Kidney (tissue), 14 donors: ENCODE data around the gene SCMH1. TPM values are rescaled to one million over a fixed set of nuclear protein-coding genes. Genes with fewer than 3 reads are reported as not detected.

ENCODE experiments used
- DNase-seq, 5 donors: peaks; one replicate each; pipeline ENCODE4 v3.0.0-alpha.2; 2013 to 2020
- FAIRE-seq: peaks from 2 replicates; lab custom pipeline; 2012; peaks lifted over from hg19 to GRCh38; lab: Jason Lieb, UNC
- H3K27ac ChIP-seq, 2 donors: one replicate each; pipeline ENCODE4 v1.7.0; 2013; ENCODE audit warnings: low read depth in 2 of 2, low read length in 2 of 2, inconsistent platforms in 1 of 2
- H3K27me3 ChIP-seq: one replicate; pipeline ENCODE4 v1.7.1; 2013; ENCODE audit warnings: low read length, inconsistent platforms; ENCODE audit not compliant: control insufficient read depth, insufficient read depth
- H3K36me3 ChIP-seq, 3 donors: one replicate each; pipeline versions ENCODE4 v1.7.0 to v1.7.1; 2013; ENCODE audit warnings: low read length in 3 of 3, control low read depth in 1 of 3, inconsistent platforms in 1 of 3; ENCODE audit not compliant: insufficient read depth in 3 of 3, control insufficient read depth in 2 of 3
- H3K4me1 ChIP-seq, 3 donors: one replicate each; pipeline versions ENCODE4 v1.7.0 to v1.7.1; 2013; ENCODE audit warnings: low read length in 3 of 3, inconsistent platforms in 1 of 3, low read depth in 1 of 3; ENCODE audit not compliant: control insufficient read depth in 2 of 3, insufficient read depth in 2 of 3
- H3K4me3 ChIP-seq, 3 donors: one replicate each; pipeline versions ENCODE4 v1.7.0 to v1.8.1; 2013; ENCODE audit warnings: low read length in 3 of 3, control low read depth in 1 of 3, inconsistent platforms in 1 of 3
- H3K9ac ChIP-seq, 3 donors: one replicate each; pipeline versions ENCODE4 v1.7.0 to v1.7.1; 2013; ENCODE audit warnings: low read length in 3 of 3, control low read depth in 1 of 3, inconsistent platforms in 1 of 3
- H3K9me3 ChIP-seq, 3 donors: one replicate each; pipeline versions ENCODE4 v1.7.0 to v1.7.1; 2013; ENCODE audit warnings: low read length in 3 of 3, control low read depth in 1 of 3, inconsistent platforms in 1 of 3; ENCODE audit not compliant: control insufficient read depth in 2 of 3, insufficient read depth in 1 of 3
- intact Hi-C: fragments of 100-400 bp; cut with DNase I; formaldehyde crosslinking; loops from one replicate; pipeline ENCODE4 v1.11.1; 2022
- polyA plus RNA-seq: library from polyadenylated mRNA; stranded (reverse); fragments of 350-450 nt; fragmentation: Illumina TruSeq; extraction: RNeasy Lipid Tissue Mini Kit (QIAGEN cat#74804); gene quantifications from one replicate; pipeline ENCODE4 v1.2.3, GENCODE V29; 2014; ENCODE audit warnings: low read depth, low replicate concordance; ENCODE audit not compliant: insufficient read depth
- total RNA-seq: library from RNA; stranded (reverse); fragmentation: NEBNext Ultra II Directional; extraction: Animal tissue kit (Norgen Biotek cat#: 25700); gene quantifications from one replicate; pipeline ENCODE4 v1.2.1, GENCODE V29; 2021
- TF ChIP-seq, protein P1 (sequence below): IDR thresholded peaks from 3 replicates; pipeline ENCODE4 v1.5.1; 2012; ENCODE audit warnings: mild to moderate bottlenecking, moderate library complexity, borderline replicate concordance; ENCODE audit not compliant: insufficient read depth; ENCODE audit errors: extremely low read depth
- donor health status: control.
- donor health status: control.
- donor health status: control.
- donor health status: control.
- donor health status: control.
- donor health status: DM: yes; HTN: yes; CAD: no.
- donor health status: Normal renal cell carcinoma (clear cell type).

The SCMH1 gene
- total and polyA plus RNA-seq, 2 donors from 2014 or later = 26.4 to 58.3 TPM

DNA sequence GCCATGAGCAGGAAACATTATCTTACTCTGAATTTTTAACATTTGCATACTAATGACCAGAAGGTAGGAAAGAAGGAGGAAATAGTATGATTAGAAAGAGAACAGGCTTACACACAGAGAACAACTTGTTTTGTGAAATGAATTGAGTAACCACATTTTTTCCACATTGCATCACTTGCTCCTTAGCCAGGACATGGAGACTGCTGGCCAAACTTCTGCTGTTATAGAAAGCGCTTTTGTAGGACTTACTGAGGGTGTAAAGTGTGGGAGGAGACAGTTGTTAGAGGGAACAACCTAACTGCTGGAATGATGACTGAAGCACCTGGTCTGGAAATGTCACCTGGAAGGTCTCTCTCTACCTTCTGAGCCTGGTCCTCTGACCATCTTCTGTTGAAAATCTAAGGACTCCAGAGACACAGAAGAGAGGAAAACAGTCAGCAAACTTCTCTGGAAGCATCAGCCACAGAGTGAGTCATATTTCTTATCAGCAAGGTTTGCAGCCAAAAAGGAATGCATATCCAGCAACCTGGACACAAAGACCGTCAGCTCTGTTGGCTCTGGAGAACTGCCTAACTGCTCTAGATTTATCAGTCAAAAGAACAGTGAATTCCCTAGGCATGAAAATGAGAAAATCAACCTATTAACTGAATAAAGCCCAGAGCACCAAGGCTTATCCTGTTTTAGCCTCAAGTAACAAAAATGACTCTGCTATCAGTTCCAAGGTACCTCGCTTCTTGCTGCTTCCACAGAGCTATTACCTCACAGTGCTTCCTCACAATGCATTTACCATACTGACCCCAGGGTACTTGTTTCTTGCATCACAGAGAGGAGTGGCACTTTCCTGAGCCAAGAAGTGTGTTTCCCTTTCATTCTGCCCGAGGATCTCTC is 132.6 kb downstream of the SCMH1 start:
- DNase-seq = peak in 2 of 5 donors; percentile 27 to 40
- Histone ChIP-seq H3K36me3 (peaks cover 0 to 10% (median 7%) of the 10 kb centered on the region in 3 donors), H3K4me3 (no peak overlapping the region), H3K27ac (peak overlapping the region; percentile 73 to 84), H3K9ac (peak overlapping the region in 1 of 3 donors; percentile 15), H3K4me1 (peaks cover 0 to 6% (median 5%) of the 10 kb centered on the region in 3 donors), H3K9me3 (no peaks in the 10 kb centered on the region), H3K27me3 (no peaks in the 10 kb centered on the region)
- intact Hi-C loops = no loop called here
- TF ChIP-seq, protein P1, sequence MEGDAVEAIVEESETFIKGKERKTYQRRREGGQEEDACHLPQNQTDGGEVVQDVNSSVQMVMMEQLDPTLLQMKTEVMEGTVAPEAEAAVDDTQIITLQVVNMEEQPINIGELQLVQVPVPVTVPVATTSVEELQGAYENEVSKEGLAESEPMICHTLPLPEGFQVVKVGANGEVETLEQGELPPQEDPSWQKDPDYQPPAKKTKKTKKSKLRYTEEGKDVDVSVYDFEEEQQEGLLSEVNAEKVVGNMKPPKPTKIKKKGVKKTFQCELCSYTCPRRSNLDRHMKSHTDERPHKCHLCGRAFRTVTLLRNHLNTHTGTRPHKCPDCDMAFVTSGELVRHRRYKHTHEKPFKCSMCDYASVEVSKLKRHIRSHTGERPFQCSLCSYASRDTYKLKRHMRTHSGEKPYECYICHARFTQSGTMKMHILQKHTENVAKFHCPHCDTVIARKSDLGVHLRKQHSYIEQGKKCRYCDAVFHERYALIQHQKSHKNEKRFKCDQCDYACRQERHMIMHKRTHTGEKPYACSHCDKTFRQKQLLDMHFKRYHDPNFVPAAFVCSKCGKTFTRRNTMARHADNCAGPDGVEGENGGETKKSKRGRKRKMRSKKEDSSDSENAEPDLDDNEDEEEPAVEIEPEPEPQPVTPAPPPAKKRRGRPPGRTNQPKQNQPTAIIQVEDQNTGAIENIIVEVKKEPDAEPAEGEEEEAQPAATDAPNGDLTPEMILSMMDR = no peak
- FAIRE-seq = peak; percentile 53

DNA sequence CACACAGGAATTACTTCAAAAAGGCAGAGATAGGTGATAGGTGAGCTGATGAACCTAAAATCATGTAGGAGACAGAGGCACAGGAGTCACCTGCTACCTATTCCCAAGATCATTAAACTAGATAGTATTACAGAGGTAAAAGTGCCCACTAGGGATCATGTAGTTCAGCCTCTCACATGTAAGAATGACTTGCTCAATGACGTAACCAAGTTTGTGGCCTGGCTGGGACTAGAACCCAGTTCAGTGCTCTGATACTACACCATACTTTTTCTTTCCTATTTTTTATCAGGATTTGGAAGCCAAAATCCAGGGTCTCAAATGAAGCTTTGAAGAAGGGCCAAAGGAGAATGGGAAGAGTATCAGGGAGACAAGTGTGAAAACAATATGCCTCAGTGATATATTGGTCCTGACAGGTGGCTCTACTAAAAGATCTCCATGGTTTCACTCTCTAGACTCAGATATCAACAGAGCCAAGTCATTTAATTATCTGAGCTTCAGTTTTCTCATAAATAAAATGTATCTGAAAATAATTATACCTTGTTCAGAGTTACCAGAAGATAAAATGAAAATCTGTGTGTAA is 133.3 kb downstream of the SCMH1 start:
- no peaks in the 10 kb centered on the region for H3K27me3 ChIP-seq
- H3K9ac ChIP-seq = peak overlapping the region in 1 of 3 donors; percentile 15
- peak overlapping the region; percentile 73 to 84 for H3K27ac ChIP-seq
- H3K9me3 ChIP-seq = no peaks in the 10 kb centered on the region
- TF ChIP-seq, protein P1 = no peak
- intact Hi-C loops = no loop called here
- peaks cover 0 to 6% (median 5%) of the 10 kb centered on the region in 3 donors for H3K4me1 ChIP-seq
- DNase-seq (peak in 2 of 5 donors; percentile 39 to 46), FAIRE-seq (no peak)
- peaks cover 0 to 10% (median 7%) of the 10 kb centered on the region in 3 donors for H3K36me3 ChIP-seq
- no peak overlapping the region for H3K4me3 ChIP-seq

DNA sequence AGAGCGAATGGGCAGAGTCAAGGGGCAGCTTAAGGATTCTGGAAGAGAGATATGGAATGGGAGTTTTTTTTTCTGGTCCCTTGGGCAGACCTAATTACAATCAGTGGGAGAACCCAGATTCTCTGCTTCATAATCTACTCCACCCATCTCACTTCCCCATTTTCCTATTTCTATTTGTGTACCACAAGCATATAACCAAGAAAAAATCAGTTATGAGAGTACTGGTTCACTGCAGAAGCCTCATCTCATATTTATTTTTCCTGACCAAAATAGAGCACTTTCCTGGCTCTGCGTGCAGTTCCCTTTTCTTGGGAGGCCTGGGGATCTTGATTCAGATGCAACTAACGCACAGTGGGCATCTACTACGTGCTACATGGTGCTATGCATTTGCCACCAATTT is 138.3 kb downstream of the SCMH1 start:
- Histone ChIP-seq H3K36me3 (no peaks in the 10 kb centered on the region), H3K9ac (no peak overlapping the region), H3K27ac (no peak overlapping the region), H3K27me3 (no peaks in the 10 kb centered on the region), H3K4me3 (no peak overlapping the region), H3K9me3 (no peaks in the 10 kb centered on the region), H3K4me1 (peaks cover 0 to 15% (median 9%) of the 10 kb centered on the region in 3 donors)
- TF ChIP-seq, protein P1 = no peak
- FAIRE-seq (no peak), DNase-seq (no peak)
- intact Hi-C loops = no loop called here
